ENCODE data around the gene GPATCH8.

- TF ChIP-seq CTCF (IDR thresholded peaks at IDR 0.05) (no peak), POLR2A (IDR thresholded peaks at IDR 0.05) (no peak)
These were observed 37.3 kb upstream of the GPATCH8 start for GRCh38 chr17:44540246-44541084.
